Dermis blood vessel endothelial cell (primary cell): Measurements from ENCODE around the gene PLEKHG1. TPM values are rescaled to one million over a fixed set of nuclear protein-coding genes. Genes with fewer than 3 reads are reported as not detected.

Experiments
- DNase-seq: peaks from one replicate; pipeline ENCODE4 v3.0.0; 2010
- total RNA-seq: library from RNA; depleted of rRNA; stranded (reverse); fragments of >200 nt; gene quantifications from 2 replicates; pipeline ENCODE4 v1.2.3, GENCODE V29; 2014

PLEKHG1 gene
- total RNA-seq, 1 donor from 2014 or later: 74.5 TPM

DNA sequence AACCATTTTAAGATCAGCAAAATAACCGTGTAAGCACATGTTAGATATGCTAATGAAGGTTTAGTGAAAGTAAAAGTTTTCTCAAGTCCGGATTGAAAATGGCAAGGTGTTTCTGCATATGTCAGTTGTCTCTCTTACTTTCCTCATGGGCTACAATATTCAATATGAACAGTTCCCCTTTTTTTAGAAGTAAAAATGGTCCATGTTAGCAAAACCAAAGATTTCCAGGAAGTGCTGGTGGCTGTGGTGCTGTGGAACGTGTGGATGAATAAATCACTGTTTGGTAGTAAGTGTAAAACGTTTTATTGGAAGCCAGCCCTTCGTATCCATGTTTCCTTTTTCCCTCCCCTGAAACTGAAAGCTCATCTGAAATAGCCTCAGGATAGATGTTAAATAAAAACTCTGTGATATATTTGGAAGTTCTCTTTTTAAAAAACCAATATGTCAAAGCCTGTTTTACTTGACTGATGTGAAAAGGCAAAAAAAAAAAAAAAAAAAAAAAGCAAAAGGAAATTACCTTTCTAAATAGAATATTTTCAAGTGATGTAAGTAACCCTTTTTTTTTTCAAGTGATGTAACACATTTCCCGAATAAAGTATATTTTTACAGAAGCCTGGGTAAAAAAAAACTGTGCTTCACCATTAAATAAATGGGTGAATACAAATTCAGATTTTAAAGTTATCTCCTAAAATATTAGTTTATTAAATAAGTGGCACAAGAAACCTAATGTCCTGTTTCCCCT is 41.9 kb downstream of the PLEKHG1 start:
- DNase-seq: peak; percentile 34

DNA sequence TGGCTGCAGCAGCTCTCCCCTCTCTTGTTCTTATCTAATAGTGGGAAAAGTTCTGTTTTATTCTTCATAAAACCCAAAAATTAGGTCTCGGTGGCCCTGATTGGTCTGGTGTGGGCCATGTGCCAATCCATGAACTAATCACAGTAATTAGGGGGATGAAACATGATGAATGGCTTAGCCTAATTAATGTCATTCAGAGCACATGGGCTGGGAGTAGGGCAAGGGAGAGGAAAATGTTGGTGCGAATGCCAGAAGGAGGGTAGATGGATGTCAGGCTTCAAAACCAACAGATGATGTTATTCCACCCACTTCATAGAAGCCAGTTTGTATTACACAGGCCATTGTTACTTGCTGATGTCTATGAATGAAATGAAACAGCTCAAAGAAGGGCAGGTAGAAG is 46.5 kb downstream of the PLEKHG1 start:
- DNase-seq: no peak

DNA sequence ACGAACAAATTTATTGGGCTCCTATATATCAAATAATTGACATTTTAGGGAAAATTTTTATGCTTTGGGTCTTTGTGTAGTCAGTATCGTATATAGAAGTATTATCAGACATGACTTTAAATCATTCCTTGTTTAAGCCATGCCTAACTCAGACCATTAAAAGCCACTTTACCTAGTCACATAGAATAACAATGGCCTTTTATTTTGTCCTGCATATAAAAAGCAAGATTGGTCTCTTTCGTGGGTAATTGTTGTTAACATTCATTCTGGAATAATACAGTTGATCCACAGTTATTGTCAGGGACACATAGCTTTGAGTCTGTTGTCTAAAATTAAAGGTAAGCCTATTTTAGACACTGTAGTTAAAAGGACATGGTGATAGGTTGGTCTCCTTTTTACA is 47.4 kb downstream of the PLEKHG1 start:
- DNase-seq: no peak

Other genes with a start within 250 kb of the PLEKHG1 start
- gene IYD, start 230.9 kb upstream of the PLEKHG1 start, total RNA-seq: under 0.01 TPM in 1 of 2 replicates, not detected in the other